PC-9 (cell line): Measurements from ENCODE around the gene CIZ1. TPM values are rescaled to one million over a fixed set of nuclear protein-coding genes. Genes with fewer than 3 reads are reported as not detected.
A peak's percentile ranks its signal among the peaks of the same experiment; 100 is the strongest.

Source experiments
- BruUV-seq: library from RNA; stranded (reverse); fragments of 400-500 nt; replicated peaks from 2 replicates; lab custom pipeline; 2021; lab: Mats Ljungman, UMichigan
- CTCF ChIA-PET: fragments of 300-600 bp; sonication (Branson Sonifier 250); formaldehyde crosslinking; loops from one replicate; lab custom pipeline; 2022; ENCODE audit warnings: antibody characterized with exemption; lab: Charles Lee
- POLR2A ChIA-PET: fragments of 300-600 bp; sonication (Branson Sonifier 250); formaldehyde crosslinking; loops from one replicate; lab custom pipeline; 2022; ENCODE audit warnings: antibody characterized with exemption; ENCODE audit not compliant: unreplicated experiment; lab: Charles Lee
- DNase-seq, 2 experiments: peaks; one replicate each; pipeline versions ENCODE4 v3.0.0 to v3.0.0-alpha.2; 2015 to 2022; ENCODE audit warnings: mixed read lengths in 1 of 2
- H2AFZ ChIP-seq: fragments of 200-600 bp; sonication (generic); 2 replicates; pipeline ENCODE4 v1.8.1; 2017; ENCODE audit warnings: antibody characterized with exemption
- H3F3A ChIP-seq: fragments of 200-600 bp; sonication (generic); 2 replicates; pipeline ENCODE4 v1.8.1; 2017; ENCODE audit warnings: antibody characterized with exemption, mild to moderate bottlenecking, low read depth; ENCODE audit not compliant: insufficient read depth
- H3K27ac ChIP-seq: fragments of 200-600 bp; sonication (generic); 2 replicates; pipeline ENCODE4 v1.6.1; 2016; ENCODE audit warnings: mixed run types
- H3K27me3 ChIP-seq: fragments of 200-600 bp; sonication (generic); 2 replicates; pipeline ENCODE4 v1.6.1; 2016; ENCODE audit warnings: low read depth, mixed run types; ENCODE audit not compliant: insufficient read depth
- H3K36me3 ChIP-seq: fragments of 200-600 bp; sonication (generic); 2 replicates; pipeline ENCODE4 v1.6.1; 2016; ENCODE audit warnings: low read depth, mixed run types
- H3K4me1 ChIP-seq: fragments of 200-600 bp; sonication (generic); replicated peaks from 2 replicates; pipeline ENCODE4 v1.6.1; 2016; ENCODE audit warnings: mixed run types; ENCODE audit not compliant: insufficient read depth
- H3K4me2 ChIP-seq: fragments of 200-600 bp; sonication (generic); 2 replicates; pipeline ENCODE4 v1.6.1; 2017; ENCODE audit warnings: mixed run types
- H3K4me3 ChIP-seq: fragments of 200-600 bp; sonication (generic); 2 replicates; pipeline ENCODE4 v1.6.1; 2016; ENCODE audit warnings: mixed run types
- H3K79me2 ChIP-seq: fragments of 200-600 bp; sonication (generic); 2 replicates; pipeline ENCODE4 v1.6.1; 2017; ENCODE audit warnings: low read depth, mixed run types
- H3K9me2 ChIP-seq: fragments of 200-600 bp; sonication (generic); 2 replicates; pipeline ENCODE4 v1.8.1; 2017; ENCODE audit warnings: mild to moderate bottlenecking; ENCODE audit not compliant: insufficient read depth
- H3K9me3 ChIP-seq: fragments of 200-600 bp; sonication (generic); 2 replicates; pipeline ENCODE4 v1.8.1; 2016; ENCODE audit warnings: low read depth; ENCODE audit not compliant: insufficient read depth
- H4K20me1 ChIP-seq: fragments of 200-600 bp; sonication (generic); 2 replicates; pipeline ENCODE4 v1.8.1; 2017; ENCODE audit not compliant: insufficient read depth
- EZH2 ChIP-seq: fragments of 200-600 bp; sonication (generic); IDR thresholded peaks from 2 replicates; pipeline ENCODE4 v1.8.0; 2017; ENCODE audit warnings: antibody characterized with exemption, low read depth
- intact Hi-C: fragments of 100-400 bp; cut with micrococcal nuclease; formaldehyde crosslinking; loops from one replicate; pipeline ENCODE4 v1.10.0; 2022; ENCODE audit not compliant: unreplicated experiment
- total RNA-seq: library from RNA; stranded (reverse); gene quantifications from 2 replicates; pipeline ENCODE4 v1.2.3, GENCODE V29; 2021
- TF ChIP-seq, protein P1 (sequence below): fragments of 200-600 bp; sonication (generic); conservative IDR thresholded peaks from 2 replicates; pipeline ENCODE4 v1.6.1; 2017; ENCODE audit warnings: mixed run types, antibody characterized with exemption, mild to moderate bottlenecking, moderate library complexity

Gene CIZ1
- total RNA-seq, 1 experiment from 2014 or later = 213 TPM

- BruUV-seq = no TSS peak
- Histone ChIP-seq H3K4me1 (0 out of 2 replicates have a peak, but pooled peaks cover 9% of the 10 kb centered on the region), H3K4me3 (peak within 1 kb of the TSS; percentile 90), H3K4me2 (peak within 1 kb of the TSS; percentile 84), H3K9me3 (no peaks in the 10 kb centered on the region), H2AFZ (peak within 1 kb of the TSS; percentile 80), H3F3A (peaks cover 19% of the 10 kb centered on the region; the same call in 1 of the 2 replicates), H3K9me2 (no peaks in the 10 kb centered on the region), H3K79me2 (0 out of 2 replicates have a peak, but pooled peaks cover 5% of the 10 kb centered on the region), H3K27ac (peak within 1 kb of the TSS; percentile 69), H3K36me3 (no peaks in the 10 kb centered on the region), H4K20me1 (no peaks in the 10 kb centered on the region; the same call in 1 of the 2 replicates), H3K27me3 (no peaks in the 10 kb centered on the region)
- ChIA-PET CTCF (interaction anchor here (0.6 to 1.2 kb wide), 2 partner anchors 9 to 182 kb away, joined by 3 read pairs; no protein-coding TSS in a partner anchor), POLR2A (interaction anchor here (0.5 to 1.2 kb wide), 11 partner anchors 9 to 263 kb away, joined by 3 to 15 read pairs (median 5); no protein-coding TSS in a partner anchor)
- intact Hi-C loops = loop anchor here (1.0 to 2.0 kb wide), 3 partner anchors 10 to 32 kb away; no protein-coding TSS in a partner anchor
- peak; percentile 75 to 99 for DNase-seq
- TF ChIP-seq EZH2 = no peak
- TF ChIP-seq, protein P1, sequence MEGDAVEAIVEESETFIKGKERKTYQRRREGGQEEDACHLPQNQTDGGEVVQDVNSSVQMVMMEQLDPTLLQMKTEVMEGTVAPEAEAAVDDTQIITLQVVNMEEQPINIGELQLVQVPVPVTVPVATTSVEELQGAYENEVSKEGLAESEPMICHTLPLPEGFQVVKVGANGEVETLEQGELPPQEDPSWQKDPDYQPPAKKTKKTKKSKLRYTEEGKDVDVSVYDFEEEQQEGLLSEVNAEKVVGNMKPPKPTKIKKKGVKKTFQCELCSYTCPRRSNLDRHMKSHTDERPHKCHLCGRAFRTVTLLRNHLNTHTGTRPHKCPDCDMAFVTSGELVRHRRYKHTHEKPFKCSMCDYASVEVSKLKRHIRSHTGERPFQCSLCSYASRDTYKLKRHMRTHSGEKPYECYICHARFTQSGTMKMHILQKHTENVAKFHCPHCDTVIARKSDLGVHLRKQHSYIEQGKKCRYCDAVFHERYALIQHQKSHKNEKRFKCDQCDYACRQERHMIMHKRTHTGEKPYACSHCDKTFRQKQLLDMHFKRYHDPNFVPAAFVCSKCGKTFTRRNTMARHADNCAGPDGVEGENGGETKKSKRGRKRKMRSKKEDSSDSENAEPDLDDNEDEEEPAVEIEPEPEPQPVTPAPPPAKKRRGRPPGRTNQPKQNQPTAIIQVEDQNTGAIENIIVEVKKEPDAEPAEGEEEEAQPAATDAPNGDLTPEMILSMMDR = no peak
Measured at GRCh38 chr9:128159784-128160602, 31.4 kb downstream of the CIZ1 start, which contains the start of gene BBLN. BBLN (plus strand) TSS chr9:128160265; CDS start chr9:128160408, 143 bp downstream.

- TSS peak; percentile 99 for BruUV-seq
- POLR2A ChIA-PET = interaction anchor here (0.5 to 1.2 kb wide), 5 partner anchors 9 to 116 kb away, joined by 3 to 11 read pairs (median 7); no protein-coding TSS in a partner anchor
Measured at GRCh38 chr9:128159522-128159783, 31.9 kb downstream of the CIZ1 start.

More at GRCh38 chr9:128159522-128159783, 31.9 kb downstream of the CIZ1 start:
- intact Hi-C loops = loop anchor here (1.0 kb wide), 1 partner anchor 9 kb away; no protein-coding TSS in a partner anchor
- peak overlapping the region; percentile 69 for H3K27ac ChIP-seq
- no peaks in the 10 kb centered on the region; the same call in 1 of the 2 replicates for H4K20me1 ChIP-seq
- peaks cover 25% of the 10 kb centered on the region; the same call in 1 of the 2 replicates for H3F3A ChIP-seq
- H3K4me2 ChIP-seq = peak overlapping the region; percentile 81
- H3K4me3 ChIP-seq = peak overlapping the region; percentile 48
- TF ChIP-seq, protein P1 = no peak
- no peak for TF ChIP-seq EZH2
- peak overlapping the region; percentile 77 for H2AFZ ChIP-seq
- H3K36me3 ChIP-seq = no peaks in the 10 kb centered on the region
- H3K4me1 ChIP-seq = 0 out of 2 replicates have a peak, but pooled peaks cover 9% of the 10 kb centered on the region
- no peaks in the 10 kb centered on the region for H3K9me3 ChIP-seq
- peak; percentile 47 to 53 for DNase-seq
- no peaks in the 10 kb centered on the region for H3K27me3 ChIP-seq
- CTCF ChIA-PET = interaction anchor here (0.6 to 1.2 kb wide), 2 partner anchors 8 to 182 kb away, joined by 3 read pairs; no protein-coding TSS in a partner anchor
- no peaks in the 10 kb centered on the region for H3K9me2 ChIP-seq
- H3K79me2 ChIP-seq = 0 out of 2 replicates have a peak, but pooled peaks cover 5% of the 10 kb centered on the region
